Measurements from ENCODE around the gene PTPRN2.

- TF ChIP-seq CTCF (conservative IDR thresholded peaks at IDR 0.05 in 1 of 2, IDR thresholded peaks at IDR 0.05 in 1 of 2; ENCODE audit: extremely low read depth in 1 of 2, insufficient read depth in 1 of 2, low read depth in 1 of 2, low read length in 2 of 2) (no peak), EZH2 (IDR thresholded peaks at IDR 0.05; ENCODE audit: borderline replicate concordance, low read length) (no peak)
Observed at GRCh38 chr7:157516311-157516710, 1071.3 kb downstream of the PTPRN2 start.

Measured in mammary epithelial cell (primary cell).